ENCODE measurements around the gene BCAS3.
A peak's percentile ranks its signal among the peaks of the same experiment; 100 is the strongest.

The BCAS3 gene

DNA sequence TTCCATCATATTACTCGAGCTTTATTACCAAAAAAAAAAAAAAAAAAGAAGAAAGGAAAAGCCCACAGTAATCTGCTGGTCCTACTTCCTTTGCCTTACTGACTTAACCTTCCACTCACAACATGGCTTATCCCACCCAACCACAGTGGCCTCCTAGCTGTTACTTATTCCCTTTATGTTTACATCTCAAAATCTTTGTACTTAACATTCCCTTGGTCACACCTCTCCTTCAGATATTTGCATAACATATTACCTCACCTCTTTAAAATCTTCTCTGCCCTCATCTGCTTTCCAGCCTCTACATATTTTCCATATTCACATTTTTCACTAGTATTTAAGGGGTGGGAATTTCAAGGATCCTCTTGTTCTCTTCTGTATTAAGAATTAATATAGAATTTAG lies 395.0 kb downstream of the BCAS3 start:
- DNase-seq (ENCODE audit: low spot score): no peak

DNA sequence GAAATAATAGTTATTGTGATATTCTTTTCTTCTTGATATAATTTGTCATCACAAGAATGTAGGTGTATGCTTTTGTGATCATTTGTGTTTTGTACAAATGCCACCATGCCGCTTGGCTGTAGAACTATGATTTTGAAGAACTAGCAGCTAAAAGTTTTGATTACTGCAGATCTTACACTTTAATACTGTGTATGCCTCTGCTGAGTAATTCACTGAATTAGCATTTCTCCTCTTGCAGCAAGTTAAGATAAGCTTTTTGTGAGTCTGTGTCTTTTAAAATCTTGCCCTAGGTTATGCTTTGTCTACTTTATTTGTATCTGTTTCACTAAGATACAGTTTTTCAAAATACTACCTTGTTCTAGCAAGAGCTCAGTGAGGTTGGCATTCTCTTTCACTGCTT lies 395.5 kb downstream of the BCAS3 start:
- no peak for DNase-seq (ENCODE audit: low spot score)

DNA sequence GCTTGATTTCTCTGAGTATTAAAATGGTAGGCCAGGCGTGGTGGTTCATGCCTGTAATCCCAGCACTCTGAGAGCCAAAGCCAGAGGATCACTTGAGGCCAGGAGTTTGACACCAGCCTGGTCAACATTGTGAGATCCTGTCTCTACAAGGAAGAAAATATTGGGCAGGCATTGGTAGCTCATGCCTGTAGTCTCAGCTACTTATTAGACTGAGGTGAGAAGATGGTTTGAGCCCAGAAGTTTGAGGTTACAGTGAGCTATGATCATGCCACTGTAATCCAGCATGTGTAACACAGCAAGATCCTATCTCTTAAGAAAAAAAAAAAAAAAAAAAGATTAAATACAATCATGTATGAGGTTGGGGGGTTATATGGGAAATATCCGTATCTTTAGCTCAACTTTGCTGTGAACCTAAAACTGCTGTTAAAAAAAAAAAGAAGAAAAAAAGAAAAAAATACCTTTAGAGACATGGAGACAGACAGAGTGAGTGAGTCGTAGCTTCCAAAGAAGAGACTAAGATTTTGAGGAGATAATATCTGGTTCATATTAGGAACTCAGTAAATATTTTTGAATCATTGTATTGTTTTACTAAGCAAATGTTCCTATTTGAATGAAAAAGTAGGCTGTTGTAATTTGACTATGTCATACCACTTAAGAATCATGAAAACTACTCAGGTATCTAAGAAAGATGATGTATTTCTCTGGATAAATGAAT lies 396.3 kb downstream of the BCAS3 start:
- no peak for DNase-seq (ENCODE audit: low spot score)

DNA sequence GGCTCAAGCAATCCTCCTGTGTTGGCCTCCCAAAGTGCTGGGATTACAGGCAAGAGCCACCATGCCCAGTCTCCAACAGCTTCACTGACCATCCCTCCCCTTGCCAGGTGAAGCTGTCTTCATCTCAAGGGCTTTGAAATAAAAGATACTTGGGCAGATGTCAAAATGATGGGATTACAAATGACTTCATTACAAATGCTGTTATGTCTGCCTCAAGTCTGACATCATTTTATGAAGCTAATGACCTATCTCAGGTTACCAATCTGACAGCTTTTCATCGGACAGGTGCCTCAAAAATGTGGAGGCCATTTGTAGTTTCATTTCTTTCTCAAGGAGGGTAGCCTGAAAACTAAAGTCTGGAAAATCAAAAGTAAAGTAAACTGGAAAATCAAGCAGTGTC lies 398.3 kb downstream of the BCAS3 start:
- no peak for DNase-seq (ENCODE audit: low spot score)

DNA sequence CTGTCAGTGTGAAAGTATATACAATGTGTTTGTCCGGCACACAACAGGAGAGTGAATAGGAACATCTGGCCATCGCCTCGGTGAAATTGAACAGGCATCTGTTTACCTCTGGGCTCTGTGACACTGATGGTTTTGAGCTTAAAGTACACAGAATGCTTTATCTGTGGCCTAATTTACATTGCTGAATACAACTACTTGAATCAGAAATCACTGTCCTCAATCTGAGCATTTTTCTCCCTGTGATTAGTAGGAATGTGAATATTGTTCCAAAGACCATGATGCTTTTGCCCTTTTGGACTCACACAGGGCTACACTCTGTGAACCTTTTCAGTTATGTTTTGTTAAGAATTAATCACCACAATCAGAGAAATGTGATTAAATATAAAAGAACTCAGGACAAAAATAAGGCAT lies 399.0 kb downstream of the BCAS3 start:
- DNase-seq (ENCODE audit: low spot score): no peak

DNA sequence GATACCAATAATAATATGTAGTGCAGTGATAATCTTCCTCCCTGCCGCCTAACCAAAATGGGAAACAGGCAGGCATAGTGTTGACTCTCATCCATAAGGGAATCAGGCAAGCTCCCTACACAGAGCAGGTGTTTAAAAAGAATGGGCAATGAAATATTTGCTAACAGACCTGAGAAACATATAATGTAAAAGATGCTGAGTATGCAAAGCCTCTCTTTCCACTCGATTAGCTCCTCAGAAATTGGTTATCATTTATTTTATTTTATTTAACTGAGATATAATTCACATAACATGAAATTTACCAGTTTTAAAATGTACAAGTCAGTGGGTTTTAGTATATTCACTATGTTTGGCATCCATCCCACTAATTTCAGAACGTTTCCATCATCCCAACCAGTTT lies 404.3 kb downstream of the BCAS3 start:
- no peak for DNase-seq (ENCODE audit: low spot score)

DNA sequence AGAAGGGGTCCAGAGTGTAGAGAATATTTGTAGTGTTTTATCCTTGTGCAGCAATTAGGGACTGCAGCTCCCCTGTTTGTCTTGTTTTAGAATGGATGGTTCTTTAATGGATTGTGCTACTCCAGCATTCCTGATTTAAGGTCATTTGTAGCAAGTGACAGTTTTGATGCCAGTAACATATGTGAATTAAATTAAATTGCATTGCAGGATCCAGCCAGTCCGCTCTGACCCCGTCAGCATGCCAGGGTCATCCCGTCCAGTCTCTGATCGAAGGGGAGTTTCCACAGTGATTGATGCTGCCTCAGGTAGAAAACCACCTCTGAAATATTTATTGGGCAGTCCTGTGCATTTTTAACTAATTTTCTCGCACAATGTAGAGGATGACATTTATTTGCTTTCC lies 406.6 kb downstream of the BCAS3 start:
- no peak for DNase-seq (ENCODE audit: low spot score)

DNA sequence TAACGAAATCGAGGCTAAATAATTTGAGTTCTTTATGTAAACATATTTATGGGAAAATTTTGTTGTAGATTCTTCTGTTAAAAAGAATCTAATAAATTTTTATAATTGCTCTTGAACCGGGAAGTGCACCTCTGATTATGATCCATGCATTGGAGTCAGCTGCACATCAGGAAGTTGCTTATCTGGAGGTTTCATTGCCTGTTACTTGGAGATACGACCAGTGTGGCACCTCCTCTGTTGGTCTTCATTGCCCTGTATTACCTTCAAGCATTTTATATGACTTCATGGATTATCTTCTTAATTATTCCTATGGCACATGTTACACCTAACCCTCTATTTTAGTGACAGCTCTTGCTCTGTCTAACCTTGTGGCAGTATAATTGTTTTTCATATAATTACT lies 409.4 kb downstream of the BCAS3 start:
- DNase-seq (ENCODE audit: low spot score): no peak

DNA sequence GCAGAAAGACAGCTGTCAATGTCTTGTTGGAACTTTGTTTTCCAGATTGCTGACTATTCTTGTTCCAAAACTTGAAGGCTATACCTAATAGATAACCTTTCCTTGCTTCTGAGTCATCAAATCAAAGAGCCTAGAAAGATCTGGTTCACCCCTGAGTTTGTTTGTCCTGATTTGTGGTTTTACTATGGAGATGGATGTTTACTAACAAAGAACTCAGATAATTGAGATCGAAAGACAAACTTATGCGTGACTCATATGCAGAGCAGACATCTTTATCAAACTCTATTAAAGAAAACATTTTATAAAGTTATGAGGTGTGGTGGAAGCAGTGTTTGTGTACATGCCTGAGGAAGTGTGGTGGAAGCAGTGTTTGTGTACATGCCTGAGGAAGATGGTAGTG lies 410.9 kb downstream of the BCAS3 start:
- no peak for DNase-seq (ENCODE audit: low spot score)

DNA sequence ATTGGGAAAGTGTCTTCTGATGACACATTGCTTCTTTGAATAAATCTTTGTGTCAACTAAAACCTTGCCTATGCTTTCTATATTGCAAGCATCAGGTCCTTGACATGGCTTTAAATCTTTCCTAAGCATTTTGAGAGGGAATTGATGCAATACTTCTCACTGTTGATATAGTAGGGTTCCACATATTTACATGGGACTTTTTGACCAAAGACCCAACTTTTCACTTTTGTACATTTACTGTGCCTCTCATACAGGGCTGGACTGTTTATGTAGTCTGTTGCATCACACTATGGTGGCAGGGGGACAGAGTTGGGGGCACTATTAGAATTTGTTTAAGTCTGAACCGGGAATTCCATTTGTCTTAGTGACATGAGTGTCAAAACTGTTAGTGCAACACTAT lies 413.4 kb downstream of the BCAS3 start:
- DNase-seq (ENCODE audit: low spot score): no peak

DNA sequence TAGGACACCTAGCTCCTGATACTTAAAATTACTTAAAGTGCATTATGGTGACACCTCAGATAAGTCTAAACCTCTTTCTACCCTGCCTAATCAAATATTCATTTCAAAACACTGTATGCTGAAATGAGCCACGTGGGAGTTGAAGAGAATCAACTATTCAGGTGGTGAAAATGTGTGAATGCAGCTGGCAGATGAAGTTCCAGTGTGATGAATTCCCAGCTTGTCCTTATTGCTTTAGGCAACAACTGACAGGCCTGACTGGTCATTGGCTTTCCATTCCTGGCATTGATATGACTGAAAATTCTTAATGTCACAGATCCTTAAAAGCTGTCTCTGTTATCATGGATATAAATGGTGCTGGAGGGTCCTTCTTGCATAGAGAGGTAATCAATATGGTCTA lies 420.1 kb downstream of the BCAS3 start:
- DNase-seq (ENCODE audit: low spot score): no peak

DNA sequence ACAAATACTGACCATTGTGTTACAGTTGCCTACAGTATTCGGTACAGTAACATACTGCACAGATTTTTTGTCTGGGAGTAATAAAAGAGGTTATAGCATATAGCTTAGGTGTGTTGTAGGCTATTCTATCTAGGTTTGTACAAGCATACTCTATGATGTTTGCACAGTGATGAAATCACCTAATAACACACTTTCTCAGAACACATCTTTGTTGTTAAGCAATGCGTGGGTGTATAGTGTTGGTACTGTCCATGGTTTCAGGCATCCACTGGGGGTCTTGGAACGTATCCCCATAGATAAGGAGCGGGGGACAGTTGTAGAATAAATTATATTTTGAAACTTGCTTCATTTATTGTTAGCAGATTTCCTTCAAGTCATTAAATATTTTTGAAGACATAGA lies 428.7 kb downstream of the BCAS3 start:
- no peak for DNase-seq (ENCODE audit: low spot score)

DNA sequence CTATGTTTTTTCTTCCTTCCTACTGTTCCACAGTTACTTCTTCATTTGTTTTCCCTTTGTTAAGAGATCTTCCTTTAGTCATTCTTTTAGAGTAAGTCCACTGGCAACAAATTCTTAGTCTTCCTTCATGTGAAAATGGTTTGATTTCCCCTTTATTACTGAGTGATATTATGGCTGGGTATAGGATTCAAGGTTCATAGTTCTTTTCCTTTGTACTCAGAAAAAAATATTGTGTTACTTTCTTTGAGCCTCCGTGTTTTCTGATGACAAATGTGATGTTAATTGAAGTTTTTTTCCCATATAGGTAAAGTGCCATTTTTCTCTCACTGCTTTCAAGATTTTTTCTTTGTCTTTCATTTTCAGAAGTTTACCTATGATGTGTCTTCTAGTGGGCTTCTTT lies 438.9 kb downstream of the BCAS3 start:
- no peak for DNase-seq (ENCODE audit: low spot score)

DNA sequence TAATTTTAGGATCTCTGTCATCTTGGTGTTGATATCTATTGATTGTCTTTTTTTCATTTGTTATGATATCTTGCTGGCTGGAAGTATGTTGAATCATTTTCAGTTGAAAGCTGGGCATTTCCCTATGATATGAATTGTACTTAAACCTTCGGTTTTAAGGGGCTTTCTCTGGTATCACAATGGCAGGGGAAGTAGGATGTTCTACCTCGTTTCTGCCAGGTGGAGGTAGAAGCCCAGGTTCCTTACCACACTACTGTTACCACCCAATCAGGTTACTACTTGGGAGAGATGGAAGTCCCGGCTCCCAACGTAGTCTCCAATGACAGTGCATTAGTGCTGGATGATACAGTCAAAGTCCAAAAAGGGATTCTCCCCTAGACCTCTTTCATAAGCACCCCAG lies 440.3 kb downstream of the BCAS3 start:
- DNase-seq (ENCODE audit: low spot score): no peak

DNA sequence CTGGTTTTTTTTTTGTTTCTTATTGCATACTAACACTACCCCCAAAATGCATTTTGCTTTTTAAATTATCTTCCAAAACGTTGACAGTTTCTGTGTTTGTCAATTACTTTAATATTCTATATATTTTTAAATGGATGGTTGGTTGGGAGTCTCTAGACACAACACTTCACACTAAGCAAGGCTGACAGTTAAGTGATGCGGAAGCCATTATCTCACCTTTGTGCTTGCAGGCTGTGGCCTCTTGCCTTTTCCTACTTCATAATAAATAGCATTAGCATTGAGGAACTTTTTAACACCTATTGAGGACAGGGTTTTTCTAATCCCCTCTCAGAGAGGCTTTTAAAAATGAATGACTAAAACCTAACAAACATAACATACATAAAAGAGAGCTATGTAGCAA lies 441.2 kb downstream of the BCAS3 start:
- no peak for DNase-seq (ENCODE audit: low spot score)

DNA sequence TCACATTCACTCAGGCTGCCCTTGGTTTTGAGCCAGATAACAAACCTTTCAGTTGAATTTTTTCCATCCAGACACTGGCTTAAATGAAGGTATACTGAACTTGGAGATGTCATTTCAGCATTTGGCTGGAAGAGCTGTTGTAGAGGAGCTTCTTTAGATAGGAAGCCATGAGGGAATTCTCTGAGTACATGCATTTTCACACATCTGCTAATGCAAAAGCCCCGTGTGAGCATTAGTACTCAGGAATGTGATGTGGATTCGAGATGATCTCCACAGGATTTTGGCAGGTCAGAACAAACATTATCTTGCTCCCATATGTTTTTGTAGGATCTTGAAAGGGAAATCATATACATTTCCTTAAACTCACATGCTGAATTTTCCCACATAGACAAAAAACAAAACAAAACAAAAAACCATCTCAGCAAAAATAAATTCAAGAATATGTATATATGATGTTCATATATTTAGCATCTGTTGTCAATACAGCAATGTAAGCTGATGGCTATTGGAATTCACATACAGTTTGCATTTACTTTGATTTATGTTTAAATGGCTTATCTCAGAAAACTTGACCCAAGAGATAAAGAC lies 444.8 kb downstream of the BCAS3 start:
- peak; percentile 34 for DNase-seq (ENCODE audit: low spot score)

DNA sequence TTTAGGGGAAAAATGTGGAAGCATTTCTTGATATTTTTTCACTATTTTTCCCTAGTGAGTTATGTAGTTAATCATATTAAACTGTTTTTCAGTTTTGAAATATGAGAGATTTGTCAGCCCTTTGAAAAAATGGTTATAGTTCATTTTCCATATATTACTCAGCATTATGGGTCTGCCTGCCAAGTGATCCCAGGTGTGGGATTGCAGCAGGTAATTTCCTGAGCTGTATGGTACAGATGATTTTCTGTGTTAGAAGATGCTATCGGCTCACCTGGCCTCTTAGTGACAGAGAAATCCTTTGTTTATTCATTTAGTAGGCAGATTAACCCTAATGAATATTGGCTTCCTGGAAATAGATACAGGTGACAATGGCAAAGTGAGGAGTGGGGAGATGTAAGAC lies 446.9 kb downstream of the BCAS3 start:
- no peak for DNase-seq (ENCODE audit: low spot score)

DNA sequence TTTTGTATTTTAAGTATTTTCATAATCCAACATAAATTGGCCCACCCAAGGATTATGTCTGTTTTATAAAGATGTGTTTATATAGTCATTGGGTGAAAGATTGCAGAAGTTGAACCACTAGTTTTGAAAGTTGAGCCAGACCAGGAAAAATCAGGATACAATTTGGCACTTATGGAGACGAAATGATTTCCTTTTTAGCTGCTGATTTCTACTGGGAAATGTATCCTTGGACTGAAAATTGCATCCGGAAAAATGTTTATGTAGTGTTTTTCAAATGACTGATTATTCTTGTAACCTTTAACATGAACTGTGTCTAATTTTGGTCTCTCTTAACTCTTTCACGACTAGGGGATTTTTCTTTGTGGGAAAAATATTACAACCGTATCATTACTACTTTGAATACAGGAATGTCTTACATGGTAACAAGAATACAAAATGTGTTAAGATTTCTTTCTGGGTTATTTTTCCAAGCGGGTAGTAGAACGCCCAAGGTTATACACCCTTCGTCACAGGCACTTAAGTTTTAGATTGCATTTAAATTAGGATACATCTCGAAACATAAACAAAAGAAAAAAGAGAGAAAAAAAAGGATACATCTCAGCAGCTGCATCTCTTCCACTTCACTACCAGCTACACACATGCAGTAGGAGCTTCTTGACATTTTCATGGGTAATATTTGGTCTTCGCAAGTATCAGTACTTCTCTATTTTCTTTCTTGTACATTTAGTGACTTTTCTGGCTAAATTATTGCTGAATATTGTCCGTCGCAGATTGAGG lies 449.0 kb downstream of the BCAS3 start:
- DNase-seq (ENCODE audit: low spot score): no peak

DNA sequence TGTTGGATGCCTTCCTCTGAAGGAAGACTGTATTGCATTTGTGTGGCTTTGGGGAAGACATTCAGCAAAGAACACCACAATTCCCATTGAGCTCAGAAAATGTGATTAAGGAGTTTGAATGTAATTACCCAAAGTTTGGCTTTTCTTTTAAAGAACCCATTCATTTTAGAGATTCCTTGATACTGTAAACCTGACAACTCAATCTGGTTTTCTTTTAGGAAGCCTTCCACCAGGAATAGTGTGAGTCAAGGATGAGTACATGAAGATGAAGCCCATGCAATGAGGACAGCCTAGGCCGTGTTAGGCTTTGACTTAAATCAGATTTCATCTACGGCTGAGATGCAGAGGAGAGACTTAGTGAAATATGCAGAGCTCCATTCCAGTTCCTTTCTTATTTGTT lies 450.3 kb downstream of the BCAS3 start:
- DNase-seq (ENCODE audit: low spot score): no peak

DNA sequence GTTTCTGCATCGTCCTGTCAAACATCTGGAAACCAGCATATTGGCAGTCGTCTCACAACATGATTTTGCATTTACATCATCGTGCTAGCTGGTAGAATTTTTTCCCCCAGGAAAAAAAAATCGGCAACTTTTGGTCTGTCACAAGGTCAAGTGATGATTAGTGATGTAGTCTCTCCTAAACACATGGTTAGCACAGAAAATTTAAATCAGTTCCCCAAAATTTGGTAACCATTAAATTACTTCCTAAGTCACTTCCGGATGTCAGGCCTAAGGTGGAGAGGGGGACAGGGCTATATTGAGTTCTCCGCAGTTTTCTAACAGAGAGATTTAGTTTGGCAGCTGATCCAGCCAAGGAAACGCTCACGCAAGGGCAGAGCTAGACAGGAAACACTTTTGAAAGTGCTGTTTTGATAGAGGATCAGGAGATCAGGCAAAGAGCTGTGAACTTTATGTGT lies 451.0 kb downstream of the BCAS3 start:
- no peak for DNase-seq (ENCODE audit: low spot score)

DNA sequence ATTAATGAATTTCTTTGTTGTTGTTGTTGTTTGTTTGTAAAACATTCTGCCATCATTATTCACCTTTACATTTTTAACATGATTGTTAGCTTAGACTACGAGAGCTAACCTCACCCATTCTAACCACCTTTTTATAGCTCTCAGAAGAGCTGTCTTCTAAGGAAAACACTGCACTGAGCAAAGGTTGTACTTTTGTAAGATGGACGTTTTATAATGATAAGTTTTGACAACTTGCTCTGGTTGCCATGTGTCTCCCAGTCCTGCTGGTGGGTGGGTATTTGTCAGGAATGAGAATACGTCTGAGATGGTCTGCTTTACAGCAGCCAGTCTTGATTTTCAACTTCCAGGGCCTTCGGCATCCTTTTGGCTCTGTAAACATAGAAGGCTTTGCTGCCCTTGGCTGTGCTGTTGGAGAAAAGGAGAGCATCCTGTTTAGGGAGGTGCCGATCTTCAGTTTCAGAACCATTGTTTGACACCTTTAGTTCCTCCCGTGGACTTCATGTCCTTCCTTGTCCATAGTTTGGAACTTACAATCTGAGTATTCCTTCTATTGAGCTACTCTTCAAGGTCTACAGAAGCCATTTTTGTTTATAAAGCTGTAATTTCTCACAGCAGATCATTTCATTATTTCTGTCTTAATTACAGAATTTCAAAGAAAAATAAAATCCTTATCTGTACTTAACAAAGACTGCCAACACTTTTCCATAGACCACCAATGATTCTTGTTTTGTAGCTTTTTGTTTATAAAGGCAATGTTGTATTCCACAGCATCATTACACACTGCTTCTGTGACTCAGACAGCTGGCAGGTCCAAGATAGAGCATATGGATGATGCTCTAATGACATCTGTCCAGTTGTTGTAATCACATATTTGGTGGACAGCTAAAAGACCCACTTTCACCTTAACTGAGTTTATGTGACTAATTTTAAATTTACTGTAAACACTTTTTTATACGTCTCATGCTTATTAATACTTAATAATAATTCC lies 451.9 kb downstream of the BCAS3 start:
- DNase-seq (ENCODE audit: low spot score): no peak

DNA sequence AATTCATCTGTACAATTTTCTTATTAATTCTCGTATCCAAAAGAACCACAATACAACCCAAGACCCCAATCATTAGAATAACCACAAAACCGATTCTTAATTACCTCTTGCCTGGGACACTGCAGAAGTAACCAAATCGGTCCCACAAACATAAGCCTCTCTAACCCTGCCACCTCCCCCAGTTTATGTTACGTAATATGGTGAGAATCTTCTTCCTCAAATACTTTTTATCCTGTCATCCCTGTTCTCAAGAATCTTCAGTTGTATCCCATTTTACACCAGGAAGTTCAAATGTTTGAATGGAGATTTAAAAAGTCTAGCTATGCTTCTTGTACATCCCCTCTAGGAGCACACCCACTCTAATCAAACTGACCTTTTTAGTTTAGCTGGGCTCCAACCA lies 452.7 kb downstream of the BCAS3 start:
- DNase-seq (ENCODE audit: low spot score): no peak

Measured in D341Med (cell line).